Breast epithelium (tissue), 3 donors: ENCODE results near the gene AARS2.

Source experiments
- POLR2A ChIP-seq: fragments of 450-650 bp; IDR thresholded peaks from one replicate; pipeline ENCODE4 v1.6.1; 2016; ENCODE audit warnings: antibody characterized with exemption, mild to moderate bottlenecking, moderate library complexity
- TF ChIP-seq, protein P1 (sequence below), 3 donors: fragments of 450-650 bp; IDR thresholded peaks; one replicate each; pipeline ENCODE4 v1.5.1; 2016 to 2017; ENCODE audit warnings: antibody characterized with exemption in 3 of 3, mild to moderate bottlenecking in 3 of 3, moderate library complexity in 3 of 3

DNA sequence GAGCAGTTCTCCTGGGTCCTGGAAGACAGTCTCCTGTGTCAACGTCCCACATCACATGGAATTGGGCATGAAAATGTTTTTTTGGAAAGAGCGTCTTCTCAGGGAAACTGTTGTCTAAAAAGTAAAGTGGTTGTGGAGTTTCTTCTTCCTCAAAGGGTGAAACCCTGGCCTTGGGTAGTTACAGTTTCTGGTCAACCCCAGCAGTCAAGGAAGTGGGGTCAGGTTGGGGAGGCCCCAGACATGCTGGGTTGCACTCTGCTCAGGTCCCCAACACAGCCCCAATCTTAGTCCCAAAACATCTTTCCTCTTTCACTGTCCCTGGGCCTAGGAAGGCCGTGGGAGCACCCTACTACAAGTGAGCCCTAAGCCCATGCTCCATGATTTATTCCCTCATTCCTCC, 46.8 kb downstream of the AARS2 start:
- TF ChIP-seq, protein P1, sequence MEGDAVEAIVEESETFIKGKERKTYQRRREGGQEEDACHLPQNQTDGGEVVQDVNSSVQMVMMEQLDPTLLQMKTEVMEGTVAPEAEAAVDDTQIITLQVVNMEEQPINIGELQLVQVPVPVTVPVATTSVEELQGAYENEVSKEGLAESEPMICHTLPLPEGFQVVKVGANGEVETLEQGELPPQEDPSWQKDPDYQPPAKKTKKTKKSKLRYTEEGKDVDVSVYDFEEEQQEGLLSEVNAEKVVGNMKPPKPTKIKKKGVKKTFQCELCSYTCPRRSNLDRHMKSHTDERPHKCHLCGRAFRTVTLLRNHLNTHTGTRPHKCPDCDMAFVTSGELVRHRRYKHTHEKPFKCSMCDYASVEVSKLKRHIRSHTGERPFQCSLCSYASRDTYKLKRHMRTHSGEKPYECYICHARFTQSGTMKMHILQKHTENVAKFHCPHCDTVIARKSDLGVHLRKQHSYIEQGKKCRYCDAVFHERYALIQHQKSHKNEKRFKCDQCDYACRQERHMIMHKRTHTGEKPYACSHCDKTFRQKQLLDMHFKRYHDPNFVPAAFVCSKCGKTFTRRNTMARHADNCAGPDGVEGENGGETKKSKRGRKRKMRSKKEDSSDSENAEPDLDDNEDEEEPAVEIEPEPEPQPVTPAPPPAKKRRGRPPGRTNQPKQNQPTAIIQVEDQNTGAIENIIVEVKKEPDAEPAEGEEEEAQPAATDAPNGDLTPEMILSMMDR (IDR thresholded peaks at IDR 0.05) = no peak
- TF ChIP-seq POLR2A = no peak
